Astrocyte of the cerebellum (primary cell): ENCODE results near the gene NRIP2.

Experiments used
- DNase-seq: peaks from one replicate; pipeline ENCODE4 v3.0.0-alpha.2; 2011; ENCODE audit warnings: low read depth
- H3K4me3 ChIP-seq: 2 replicates; pipeline ENCODE4 v1.5.1; 2011; ENCODE audit warnings: mild to moderate bottlenecking, low read depth, low read length, moderate library complexity
- in situ Hi-C: cut with HindIII; loops from 2 replicates; pipeline ENCODE4 v1.10.0; 2017; ENCODE audit warnings: low sequenced_read_pairs
- TF ChIP-seq, protein P1 (sequence below): IDR thresholded peaks from 2 replicates; pipeline ENCODE4 v1.5.1; 2012; ENCODE audit warnings: low read length, low read depth, moderate library complexity, mild to moderate bottlenecking; ENCODE audit errors: missing control alignments

The NRIP2 gene

GRCh38 chr12:2811801-2812200 is 23.0 kb downstream of the NRIP2 start:
- DNase-seq, result no peak
- H3K4me3 ChIP-seq, result peak overlapping the region; percentile 82
- TF ChIP-seq, protein P1, sequence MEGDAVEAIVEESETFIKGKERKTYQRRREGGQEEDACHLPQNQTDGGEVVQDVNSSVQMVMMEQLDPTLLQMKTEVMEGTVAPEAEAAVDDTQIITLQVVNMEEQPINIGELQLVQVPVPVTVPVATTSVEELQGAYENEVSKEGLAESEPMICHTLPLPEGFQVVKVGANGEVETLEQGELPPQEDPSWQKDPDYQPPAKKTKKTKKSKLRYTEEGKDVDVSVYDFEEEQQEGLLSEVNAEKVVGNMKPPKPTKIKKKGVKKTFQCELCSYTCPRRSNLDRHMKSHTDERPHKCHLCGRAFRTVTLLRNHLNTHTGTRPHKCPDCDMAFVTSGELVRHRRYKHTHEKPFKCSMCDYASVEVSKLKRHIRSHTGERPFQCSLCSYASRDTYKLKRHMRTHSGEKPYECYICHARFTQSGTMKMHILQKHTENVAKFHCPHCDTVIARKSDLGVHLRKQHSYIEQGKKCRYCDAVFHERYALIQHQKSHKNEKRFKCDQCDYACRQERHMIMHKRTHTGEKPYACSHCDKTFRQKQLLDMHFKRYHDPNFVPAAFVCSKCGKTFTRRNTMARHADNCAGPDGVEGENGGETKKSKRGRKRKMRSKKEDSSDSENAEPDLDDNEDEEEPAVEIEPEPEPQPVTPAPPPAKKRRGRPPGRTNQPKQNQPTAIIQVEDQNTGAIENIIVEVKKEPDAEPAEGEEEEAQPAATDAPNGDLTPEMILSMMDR, result no peak
- in situ Hi-C loops, result no loop called here

- in situ Hi-C loops, result no loop called here
- DNase-seq, result no peak
- TF ChIP-seq, protein P1, result no peak
- H3K4me3 ChIP-seq, result no peak overlapping the region
These were observed 28.1 kb downstream of the NRIP2 start for GRCh38 chr12:2806700-2807099.

DNA sequence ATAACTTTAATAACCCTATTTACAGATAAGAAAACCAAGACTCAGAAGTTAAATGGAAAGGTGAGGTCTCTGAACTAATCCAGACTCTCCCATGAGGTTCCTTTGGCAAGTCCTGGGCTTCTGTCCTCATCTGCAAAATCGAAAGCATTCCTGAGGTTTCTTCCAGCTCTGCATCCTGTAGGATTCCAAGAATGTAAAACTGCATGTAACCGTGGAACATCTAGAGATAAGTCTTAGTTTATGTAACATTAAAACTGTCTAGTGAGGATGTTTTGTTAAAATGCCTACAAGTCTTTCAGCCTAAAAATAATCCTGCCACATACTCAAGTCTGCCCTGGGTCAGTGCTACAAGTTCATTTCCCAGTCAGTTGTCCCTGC is 29.7 kb downstream of the NRIP2 start:
- DNase-seq, result no peak
- TF ChIP-seq, protein P1, result no peak
- in situ Hi-C loops, result no loop called here
- no peak overlapping the region for H3K4me3 ChIP-seq

GRCh38 chr12:2804393-2805142 is 30.3 kb downstream of the NRIP2 start:
- in situ Hi-C loops, result no loop called here
- TF ChIP-seq, protein P1, result no peak
- H3K4me3 ChIP-seq, result no peak overlapping the region
- DNase-seq, result peak; percentile 60

- H3K4me3 ChIP-seq, result no peak overlapping the region
- TF ChIP-seq, protein P1, result no peak
- in situ Hi-C loops, result no loop called here
- no peak for DNase-seq
These were observed 31.0 kb downstream of the NRIP2 start for GRCh38 chr12:2803635-2804392.

- H3K4me3 ChIP-seq, result no peak overlapping the region
- TF ChIP-seq, protein P1, result no peak
- no peak for DNase-seq
- in situ Hi-C loops, result no loop called here
These were observed 33.6 kb downstream of the NRIP2 start for GRCh38 chr12:2801044-2801783.
